H1 (cell line): Measurements from ENCODE around the gene EIPR1. TPM values are rescaled to one million over a fixed set of nuclear protein-coding genes. Genes with fewer than 3 reads are reported as not detected.

Source experiments
- E2F6 ChIP-seq: IDR thresholded peaks from 2 replicates; pipeline ENCODE4 v1.6.1; 2012; ENCODE audit warnings: inconsistent platforms
- HDAC2 ChIP-seq, 2 experiments: fragments of 300-600 bp in 1 of 2; sonication (generic) in 1 of 2; IDR thresholded peaks; 2 replicates each; pipeline ENCODE4 v1.6.1; 2011 to 2012; ENCODE audit warnings: low read depth in 2 of 2, low read length in 2 of 2, mild to moderate bottlenecking in 2 of 2, moderate library complexity in 2 of 2, borderline replicate concordance in 1 of 2, inconsistent platforms in 1 of 2
- polyA plus RNA-seq, 7 experiments: library from polyadenylated mRNA; depleted of rRNA in 3 of 7; stranded (reverse) in 5 of 7; unstranded in 2 of 7; fragments of >200 nt in 5 of 7; fragments of 200-250 nt in 2 of 7; gene quantifications; 1 replicate in 5 of 7; 2 replicates in 1 of 7; 4 replicates in 1 of 7; pipeline versions ENCODE4 v1.2.1 to v1.2.3, GENCODE V29; 2011 to 2013; ENCODE audit warnings: missing spikeins in 2 of 7, mixed read lengths in 2 of 7
- total RNA-seq: library from RNA; stranded (reverse); fragmentation: NEBNext Ultra II Directional; extraction: Animal tissue kit (Norgen Biotek cat#: 25700); gene quantifications from 2 replicates; pipeline ENCODE4 v1.2.1, GENCODE V29; 2021

Gene EIPR1
- total and polyA plus RNA-seq, 2 of the 8 experiments (the other 6 are each of a cell fraction or from before 2014, with no cell fraction given): 26.3 to 56.4 TPM

GRCh38 chr2:3224681-3225080 lies 152.9 kb downstream of the EIPR1 start (continued):
- TF ChIP-seq E2F6 (no peak), HDAC2 (IDR thresholded peaks at IDR 0.05; ENCODE audit: borderline replicate concordance in 1 of 2, low read depth in 2 of 2, low read length in 2 of 2) (no peak)
